Measurements from ENCODE around the gene GNB1L.

GNB1L gene

DNA sequence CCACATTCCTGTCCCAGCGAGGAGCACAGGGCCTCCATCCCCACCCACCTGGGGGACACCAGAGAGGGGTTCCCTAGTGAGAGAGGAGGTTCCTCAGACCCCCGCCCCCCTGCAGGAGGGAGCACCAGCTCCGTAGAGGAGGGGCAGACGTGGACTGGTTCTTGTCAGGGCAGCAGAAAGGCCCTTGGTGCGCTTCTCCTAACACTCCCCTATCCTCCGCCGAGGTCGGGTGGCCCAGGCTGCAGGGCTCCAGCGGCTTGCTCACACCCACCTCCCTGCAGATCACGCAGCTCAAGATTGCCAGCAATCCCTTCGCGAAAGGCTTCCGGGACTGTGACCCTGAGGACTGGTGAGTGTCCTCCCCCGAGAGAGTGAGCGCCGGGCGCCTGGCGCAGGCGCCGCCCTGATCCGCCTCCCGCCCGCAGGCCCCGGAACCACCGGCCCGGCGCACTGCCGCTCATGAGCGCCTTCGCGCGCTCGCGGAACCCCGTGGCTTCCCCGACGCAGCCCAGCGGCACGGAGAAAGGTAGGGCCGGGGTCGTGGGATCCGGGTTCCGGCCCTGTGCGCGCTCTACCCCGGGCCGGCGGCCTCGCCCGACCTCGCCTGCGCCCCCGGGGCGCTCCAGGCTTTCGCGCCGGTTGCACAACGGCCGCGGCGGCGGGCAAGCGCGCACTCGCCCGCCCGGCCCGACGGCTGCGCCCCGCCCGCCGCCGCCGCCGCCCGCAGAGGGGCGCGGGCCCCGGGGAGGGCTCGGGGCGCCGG is 89.0 kb downstream of the GNB1L start:
- in situ Hi-C loops (cut with HindIII; ENCODE audit: low sequenced_read_pairs) = no loop called here

DNA sequence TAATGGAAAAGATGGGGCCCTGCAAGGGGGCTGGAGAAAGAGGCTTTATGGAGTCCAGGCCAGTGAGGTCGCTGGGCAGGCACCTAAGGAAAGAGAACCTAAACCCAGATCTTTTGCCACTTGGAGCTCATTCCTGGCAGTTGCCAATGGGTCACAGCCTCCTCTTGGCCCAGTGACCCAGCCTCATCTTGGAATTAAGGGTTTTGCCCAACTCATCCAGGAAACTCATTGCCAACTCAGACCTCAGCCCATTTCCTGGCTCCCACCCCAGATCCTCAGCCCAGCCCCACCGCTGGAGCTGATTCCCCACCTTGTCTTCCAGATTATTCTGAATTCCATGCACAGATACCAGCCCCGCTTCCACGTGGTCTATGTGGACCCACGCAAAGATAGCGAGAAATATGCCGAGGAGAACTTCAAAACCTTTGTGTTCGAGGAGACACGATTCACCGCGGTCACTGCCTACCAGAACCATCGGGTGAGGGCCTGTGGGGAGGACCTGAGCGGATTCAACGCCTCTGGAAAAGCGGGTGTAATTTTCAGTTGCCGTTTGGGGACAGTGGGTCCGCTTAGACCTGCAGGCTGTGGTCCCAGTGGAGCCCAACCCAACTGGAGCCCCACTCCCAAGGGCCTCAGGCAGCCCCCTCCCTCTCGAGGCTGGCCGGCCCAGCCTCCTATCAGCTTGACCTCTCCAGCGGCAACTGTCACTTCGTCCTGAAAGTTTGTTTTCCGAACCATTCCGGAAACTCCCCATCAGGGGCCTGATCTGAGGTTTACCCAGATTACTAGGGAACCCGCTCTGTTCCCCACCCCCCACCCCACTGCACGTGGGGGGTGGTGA is 89.8 kb downstream of the GNB1L start:
- in situ Hi-C loops (cut with HindIII; ENCODE audit: low sequenced_read_pairs) = no loop called here

DNA sequence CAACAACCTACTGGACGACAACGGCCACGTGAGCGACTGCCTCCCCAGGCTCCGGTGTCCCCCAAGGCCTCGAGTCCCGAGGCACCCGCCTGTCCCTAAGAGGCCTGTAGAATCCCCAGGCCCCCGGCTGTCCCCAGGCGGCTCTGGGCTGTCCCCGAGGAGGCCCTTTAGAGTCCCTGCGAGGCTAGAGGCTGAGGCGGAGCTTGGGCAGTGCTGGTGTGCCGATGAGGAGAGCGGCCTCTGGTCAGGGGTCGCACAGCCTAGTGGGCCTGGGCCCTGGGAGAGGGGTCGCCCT is 90.4 kb downstream of the GNB1L start:
- in situ Hi-C loops (cut with HindIII; ENCODE audit: low sequenced_read_pairs) = no loop called here

DNA sequence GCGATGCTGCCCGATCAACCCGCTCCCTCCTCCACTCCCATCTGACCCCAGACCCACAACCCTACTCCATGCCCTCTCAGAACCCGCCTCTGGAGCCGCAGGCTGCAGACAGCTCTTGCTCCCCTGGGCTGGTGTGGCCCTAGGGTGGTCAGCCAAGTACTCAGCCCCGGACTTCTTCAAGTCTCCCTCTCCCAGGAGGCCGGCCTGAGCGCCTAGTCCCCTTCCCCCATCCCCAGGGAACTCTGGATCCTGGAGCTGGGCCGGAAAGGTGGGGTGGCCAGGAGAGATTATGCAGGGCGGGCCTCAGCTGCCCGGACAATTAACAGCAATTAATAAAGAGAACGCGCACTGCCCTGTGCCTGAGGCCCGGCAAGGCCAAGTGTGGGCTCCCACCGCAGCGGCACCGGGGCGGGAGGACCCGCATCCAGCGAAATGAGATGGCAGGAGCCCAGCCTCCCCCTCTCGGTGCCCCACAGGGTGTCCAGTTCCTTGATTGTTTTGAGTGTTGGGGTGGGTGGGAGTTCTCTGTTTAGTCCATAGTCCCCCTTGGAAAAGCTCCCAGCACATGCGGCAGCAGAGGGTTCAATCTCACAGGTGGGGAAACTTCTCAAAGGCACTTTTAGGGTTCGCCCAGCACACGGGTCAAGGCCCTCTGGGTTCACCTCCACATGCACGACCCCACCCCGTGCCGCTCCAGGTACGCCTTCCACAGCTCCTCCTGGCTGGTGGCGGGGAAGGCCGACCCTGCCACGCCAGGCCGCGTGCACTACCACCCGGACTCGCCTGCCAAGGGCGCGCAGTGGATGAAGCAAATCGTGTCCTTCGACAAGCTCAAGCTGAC is 91.0 kb downstream of the GNB1L start:
- in situ Hi-C loops (cut with HindIII; ENCODE audit: low sequenced_read_pairs) = no loop called here

DNA sequence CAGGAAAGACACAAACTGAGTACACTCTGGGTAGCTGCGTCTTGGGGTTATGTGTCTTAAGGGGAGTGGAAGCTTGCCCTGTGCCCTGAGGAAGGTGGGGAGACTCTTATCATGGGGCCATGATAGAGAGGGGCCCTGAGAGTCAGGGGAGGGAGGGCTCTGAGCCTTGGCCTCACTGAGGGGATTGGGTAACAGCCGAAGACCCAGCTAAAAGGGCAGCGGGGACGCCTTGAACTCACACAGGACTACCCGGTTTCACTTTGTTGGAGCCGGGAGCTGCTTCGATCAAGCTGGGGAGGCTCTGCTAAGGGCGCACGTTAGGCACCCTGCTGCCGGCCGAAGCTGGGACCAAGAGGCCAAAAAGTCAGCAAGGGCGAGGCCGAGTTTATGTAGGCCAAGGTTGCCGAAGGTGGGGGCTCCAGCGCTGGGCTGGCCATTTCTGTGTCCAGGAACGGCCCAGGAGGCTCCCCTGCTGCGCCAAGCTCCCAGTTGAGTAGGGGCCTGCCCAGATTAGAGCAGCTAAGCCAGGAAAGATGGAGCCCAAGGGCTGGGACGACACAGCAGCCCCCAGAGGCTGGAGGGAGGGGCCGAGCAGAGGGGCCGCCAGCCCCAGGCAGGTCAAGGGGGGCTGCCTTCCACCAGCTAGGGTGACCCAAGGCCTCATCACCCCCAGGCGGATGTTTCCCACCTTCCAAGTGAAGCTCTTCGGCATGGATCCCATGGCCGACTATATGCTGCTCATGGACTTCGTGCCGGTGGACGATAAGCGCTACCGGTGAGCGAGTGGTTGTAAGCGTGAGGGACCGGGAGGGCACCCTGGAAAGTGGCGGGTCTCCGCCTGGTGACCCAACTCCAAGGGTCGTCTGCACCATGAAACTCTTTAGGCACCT is 91.9 kb downstream of the GNB1L start:
- in situ Hi-C loops (cut with HindIII; ENCODE audit: low sequenced_read_pairs) = no loop called here

DNA sequence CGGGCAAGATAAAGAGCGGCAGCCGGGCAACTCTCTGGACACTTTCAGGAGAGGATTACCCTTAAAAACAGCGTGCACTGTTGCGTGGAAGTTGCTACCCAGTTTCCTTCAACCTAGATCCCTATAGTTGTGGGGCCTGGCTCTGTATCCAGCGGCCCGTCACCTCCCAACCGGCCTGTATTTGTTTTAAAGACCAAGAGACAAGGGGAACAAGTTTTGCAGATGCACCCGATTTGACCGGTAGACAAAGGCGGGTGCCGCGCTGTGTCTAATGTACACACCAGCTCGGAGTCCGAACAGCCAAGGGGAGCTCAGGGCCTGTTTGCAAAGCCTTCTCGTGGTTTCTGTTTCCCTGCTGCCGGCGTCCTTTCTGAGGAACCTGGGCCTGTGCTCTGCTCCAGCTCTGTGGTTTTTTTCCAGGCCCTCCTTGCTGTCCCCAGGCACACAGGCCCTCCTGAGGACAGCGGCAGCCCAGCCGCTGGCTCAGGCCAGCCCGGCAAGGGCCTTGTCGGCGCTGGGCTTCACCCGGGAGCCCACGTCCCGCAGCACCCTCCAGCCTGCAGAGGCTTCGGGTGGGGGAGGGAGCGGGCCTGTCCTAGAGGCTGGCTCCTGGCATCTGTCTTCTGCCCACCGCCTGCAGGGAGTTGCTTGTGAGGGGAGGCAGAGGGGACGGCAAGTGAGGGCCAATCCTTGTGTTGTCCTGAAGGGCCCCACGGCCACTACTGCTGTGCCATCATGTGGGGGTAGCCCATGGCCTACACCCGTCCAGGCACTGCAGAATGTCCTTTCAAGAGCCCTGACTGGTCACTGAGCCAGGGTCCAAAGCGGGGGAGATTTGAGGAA is 92.7 kb downstream of the GNB1L start:
- in situ Hi-C loops (cut with HindIII; ENCODE audit: low sequenced_read_pairs) = no loop called here

DNA sequence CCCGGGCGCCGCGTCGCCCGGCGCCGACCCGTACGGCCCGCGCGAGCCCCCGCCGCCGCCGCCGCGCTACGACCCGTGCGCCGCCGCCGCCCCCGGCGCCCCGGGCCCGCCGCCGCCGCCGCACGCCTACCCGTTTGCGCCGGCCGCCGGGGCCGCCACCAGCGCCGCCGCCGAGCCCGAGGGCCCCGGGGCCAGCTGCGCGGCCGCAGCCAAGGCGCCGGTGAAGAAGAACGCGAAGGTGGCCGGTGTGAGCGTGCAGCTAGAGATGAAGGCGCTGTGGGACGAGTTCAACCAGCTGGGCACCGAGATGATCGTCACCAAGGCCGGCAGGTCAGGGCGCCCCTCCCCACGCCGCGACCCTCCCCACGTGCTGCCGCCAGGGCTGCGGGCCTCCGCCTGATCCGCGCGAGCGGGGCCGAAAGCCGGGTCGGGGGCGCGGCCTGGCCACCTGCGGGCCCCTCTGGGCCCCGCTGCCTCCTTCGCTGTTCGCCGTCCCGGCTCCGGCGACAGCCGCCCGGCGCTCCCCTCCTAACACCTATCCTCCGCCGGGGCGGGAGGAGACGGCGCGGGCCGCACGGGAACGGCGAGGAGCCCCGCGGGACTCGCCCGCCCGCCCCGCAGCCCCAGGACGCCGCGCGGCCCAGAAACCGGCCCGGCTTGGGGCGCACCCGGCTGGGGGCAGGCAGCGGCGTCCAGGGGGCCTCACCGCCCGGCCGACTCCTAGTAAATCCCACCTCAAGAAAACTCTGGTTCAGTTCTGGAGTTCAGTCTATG is 93.5 kb downstream of the GNB1L start:
- in situ Hi-C loops (cut with HindIII; ENCODE audit: low sequenced_read_pairs) = no loop called here

DNA sequence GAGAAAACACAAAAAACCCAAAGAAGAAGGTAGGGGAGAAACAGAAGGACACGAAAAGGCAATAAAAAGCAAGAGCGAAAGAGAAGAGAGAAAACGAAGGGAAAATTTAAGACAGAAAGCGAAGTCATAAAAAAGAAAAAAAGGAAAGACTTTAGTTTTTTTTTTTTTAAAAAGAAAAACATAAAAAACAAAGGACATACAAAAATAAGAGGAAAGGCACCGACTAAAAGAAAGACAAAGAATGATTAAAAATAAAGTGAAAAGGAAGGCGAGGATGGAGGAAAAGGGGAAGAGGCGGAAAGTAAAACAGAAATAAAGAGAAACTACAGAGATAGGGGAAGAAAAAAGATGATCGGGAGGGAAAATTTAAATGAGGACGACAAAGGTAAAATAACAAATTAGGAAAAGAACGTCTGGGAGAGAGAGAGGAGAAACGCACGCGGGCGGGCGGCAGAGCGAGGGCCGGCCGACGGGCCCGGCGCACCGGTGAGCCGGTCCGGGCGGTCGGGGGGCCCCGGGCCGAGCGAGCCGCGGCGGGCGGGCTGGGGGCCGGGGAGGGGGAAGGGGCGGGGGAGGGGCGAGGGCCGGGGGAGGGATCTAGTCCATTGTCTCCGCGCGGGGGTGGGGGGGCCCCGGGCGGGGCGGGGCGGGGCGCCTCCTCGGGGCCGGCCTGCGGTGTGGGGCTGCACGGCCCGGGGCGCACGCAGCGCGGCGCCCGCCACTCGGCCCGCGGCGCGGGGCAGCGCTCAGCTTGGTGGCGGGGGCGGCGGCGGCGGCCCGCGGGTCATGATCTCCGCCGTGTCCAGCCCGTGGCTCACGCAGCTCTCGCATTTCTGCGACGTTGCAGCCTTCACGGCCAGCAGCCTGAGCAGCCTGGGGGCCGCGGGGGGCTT is 94.4 kb downstream of the GNB1L start, which contains the start of gene TBX1:
TSS of gene TBX1 (plus strand) at position 721 of the 893 bp plus-strand sequence. CDS start at position 787, 66 bp downstream.
- in situ Hi-C loops (cut with HindIII; ENCODE audit: low sequenced_read_pairs) = no loop called here

DNA sequence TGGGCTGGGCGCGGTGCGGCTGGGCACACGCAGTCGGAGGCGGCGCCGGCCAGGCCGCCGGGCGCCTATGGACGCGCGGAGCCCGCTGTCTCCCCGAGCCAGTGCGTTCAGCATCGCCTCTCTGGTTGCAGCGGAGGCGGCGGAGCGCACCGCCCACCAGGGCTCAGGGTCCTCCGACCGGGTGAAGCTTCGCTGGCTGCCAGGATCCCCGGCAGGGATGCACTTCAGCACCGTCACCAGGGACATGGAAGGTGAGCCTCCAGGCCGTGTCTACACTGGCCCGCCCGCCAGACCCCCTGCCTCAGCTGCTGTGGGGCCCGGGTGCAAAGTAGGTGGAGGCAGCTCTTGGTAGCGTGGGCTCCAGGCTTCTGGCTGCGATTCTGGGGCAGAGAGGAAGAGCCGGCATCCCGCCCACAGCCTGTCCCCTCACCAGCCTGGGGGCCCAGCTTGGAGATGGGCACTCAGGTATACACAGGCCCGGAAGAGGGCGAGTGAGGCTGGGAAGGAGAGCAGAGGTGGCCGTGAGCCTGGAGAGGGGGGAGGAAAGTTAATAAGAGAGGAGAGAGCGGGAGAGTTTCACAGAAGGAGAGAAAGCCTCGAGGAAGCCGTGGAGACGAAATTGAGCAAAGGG is 95.1 kb downstream of the GNB1L start:
- in situ Hi-C loops (cut with HindIII; ENCODE audit: low sequenced_read_pairs) = loop anchor here (5.0 kb wide), 2 partner anchors 73 to 163 kb away; no protein-coding TSS in a partner anchor

DNA sequence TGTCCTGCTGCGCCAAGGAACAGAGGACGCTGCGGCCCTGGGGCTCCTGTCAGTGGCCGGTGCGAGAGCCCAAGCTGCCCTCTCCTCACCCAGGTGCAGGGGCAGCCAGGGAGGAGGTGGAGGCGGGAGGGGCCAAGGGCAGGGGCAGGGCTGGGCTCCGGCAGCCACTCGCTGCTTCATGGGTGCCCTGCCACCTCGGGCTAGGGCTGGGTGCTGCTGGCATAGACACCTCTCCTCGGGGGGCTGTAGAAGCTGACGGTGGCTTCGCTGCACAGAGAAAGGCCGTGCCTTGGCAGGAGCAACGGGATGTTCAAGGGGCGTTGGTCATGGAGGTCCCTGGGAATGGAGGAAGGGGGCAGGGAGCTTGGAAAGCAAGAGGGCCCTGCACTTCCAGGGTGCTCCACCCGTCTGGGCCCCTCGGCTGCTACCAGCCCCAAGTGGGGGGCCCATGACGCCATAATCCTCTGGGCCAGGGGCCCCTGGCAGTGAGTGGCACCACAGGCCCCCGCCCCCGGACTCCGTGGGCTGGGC is 95.7 kb downstream of the GNB1L start:
- in situ Hi-C loops (cut with HindIII; ENCODE audit: low sequenced_read_pairs) = loop anchor here (5.0 kb wide), 2 partner anchors 73 to 163 kb away; no protein-coding TSS in a partner anchor

DNA sequence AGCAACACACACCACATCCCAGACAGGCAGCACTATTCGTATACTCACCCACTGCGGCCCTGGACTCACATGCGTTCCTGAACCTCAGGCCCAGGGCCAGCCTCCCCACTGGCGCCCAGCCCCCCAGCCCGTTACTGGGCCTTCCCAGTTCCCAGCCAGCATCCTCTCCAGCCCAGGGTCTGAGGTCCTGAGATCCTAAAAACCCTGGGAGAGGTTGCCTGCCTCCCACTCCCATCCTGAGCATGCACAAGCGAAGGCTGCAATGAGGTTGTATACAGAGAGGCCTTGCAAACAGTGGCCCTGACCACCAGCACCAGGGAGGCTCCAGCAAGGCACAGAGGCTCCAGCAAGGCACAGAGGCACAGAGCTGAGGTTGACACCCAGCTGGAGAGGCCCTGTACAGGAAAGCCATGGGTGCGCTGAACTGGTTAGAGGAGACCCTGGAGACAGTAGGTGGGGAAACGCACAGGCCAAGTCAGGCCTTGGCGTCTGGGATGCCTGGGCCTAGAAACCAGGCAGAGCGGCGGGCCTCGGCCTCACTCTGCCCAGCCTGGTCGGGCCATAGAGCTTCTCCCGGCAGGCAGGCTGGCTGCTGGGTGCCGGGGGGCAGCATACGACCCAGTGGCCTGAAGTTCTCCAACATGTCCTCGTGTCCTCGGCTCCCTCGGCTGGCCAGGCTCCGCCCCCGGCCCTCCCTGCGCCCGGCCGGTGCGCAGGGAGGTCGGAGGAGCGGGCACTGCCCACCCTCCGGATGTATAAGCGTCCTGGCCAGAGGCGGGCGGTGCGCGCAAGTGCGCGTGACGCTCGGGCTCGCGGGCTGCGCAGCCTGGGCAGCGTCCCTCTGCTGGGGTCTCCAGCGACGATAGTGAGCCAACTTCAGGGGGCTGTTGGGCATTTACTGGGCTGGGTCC is 96.4 kb downstream of the GNB1L start:
- in situ Hi-C loops (cut with HindIII; ENCODE audit: low sequenced_read_pairs) = loop anchor here (5.0 kb wide), 2 partner anchors 74 to 164 kb away; no protein-coding TSS in a partner anchor

DNA sequence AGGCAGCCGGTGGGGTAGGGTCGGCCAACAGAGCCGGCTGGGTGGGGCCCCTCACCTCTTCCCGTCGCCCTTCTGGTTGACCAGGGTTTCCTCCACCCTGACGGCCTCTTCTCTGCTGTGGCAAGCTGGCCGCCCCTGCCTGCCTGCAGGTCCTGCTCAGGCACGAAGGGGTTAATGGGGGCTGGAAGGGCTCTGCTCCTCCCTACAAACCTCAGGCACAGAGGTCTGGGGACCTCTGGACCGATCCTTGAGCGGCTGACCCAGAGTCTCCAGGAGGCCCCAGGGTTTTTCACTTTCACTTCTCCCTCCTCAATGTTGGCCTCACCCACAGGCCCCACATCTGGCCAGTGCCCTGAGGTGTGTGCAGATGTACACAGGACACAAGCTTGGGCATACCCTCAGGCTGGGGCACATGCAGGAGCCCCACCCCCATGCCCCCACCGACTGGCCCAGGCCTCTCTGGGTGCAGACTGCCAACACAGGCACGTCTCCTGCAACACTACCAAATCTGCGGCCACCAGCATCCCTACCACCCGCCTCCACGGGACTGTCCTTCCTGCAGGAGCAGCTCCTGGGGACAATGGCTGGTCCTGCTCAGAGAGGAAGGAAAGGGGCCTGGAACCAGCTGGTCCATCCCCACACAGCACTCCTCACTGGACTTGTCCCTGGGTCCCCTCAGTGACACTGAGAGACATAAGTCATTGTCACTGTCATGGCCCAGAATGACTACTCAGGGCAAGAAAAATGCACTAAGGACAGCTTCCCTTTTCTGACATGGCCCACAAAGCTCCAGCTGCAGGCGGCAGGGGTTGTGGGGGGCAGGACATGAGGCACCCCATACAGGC is 97.3 kb downstream of the GNB1L start:
- in situ Hi-C loops (cut with HindIII; ENCODE audit: low sequenced_read_pairs) = loop anchor here (5.0 kb wide), 2 partner anchors 75 to 165 kb away; no protein-coding TSS in a partner anchor

DNA sequence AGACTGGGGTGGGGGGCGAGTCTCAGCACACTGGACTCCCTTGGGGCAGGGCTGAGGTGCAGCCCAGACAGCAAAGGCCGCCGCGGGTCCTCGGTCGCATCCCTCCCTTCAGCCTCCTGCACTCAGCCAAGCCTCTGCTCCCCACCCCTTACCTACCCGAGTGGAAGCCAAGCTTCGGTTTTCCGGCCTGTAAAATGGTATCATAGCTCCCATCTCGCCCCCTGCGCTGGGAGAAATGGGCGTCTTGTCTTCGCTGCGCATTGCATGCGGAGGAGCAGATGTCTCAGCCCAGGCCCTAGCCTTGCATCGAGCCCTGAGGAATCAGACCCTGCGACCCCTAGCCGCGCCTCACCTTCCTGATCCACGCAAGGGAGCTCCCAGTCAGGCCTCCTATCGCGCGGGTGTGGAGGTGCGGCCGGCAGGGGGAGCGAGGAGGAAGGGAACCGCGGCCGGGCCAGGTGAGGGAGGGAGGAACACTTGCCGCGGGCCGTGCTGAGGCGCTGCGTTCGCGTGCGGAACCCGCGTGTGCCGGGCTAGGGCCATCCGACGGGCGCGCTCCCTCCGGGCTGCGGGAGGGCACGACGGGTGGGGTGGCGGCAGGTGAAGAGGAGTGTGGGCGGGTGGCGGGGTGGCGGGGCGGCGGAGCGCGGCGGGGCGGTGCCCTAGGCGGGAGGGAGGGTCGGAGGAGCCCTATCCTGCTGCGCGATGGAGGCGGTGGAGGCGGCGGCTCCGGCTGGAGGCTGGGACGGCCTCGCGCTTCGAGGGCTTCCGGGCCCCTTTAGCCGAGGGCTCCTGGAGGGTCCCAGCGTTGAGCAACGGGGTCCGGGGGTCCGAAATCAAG is 98.2 kb downstream of the GNB1L start:
- in situ Hi-C loops (cut with HindIII; ENCODE audit: low sequenced_read_pairs) = loop anchor here (5.0 kb wide), 2 partner anchors 76 to 166 kb away; no protein-coding TSS in a partner anchor
